DMS 273 treated with DMSO at 0.1 percent for 48 hours (cell line): ENCODE data around the gene ARHGEF33.

Source experiments
- DNase-seq: peaks from one replicate; lab custom pipeline; 2025; lab: John Stamatoyannopoulos, UW

Gene ARHGEF33

GRCh38 chr2:39018638-39019037, 129.0 kb downstream of the ARHGEF33 start:
- no peak for DNase-seq

DNA sequence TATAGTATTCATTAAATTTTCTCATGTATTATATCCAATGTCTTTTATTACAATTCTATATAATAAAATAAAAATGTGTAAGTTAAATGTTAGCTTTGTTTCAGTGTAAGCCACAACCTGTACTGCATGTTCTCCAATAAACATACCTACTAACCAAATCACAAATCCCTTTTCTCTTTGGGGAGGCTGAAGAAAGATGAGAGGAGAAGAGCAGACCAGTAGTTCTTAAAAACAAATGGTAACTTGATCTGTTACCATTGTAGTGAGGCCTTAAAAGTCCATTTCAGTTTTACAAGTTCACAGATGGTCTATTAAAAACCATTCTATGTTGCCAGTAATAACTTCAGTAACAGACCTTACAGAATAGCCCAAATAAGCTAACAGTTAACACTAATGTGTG, 130.7 kb downstream of the ARHGEF33 start:
- peak; percentile 10 for DNase-seq

DNA sequence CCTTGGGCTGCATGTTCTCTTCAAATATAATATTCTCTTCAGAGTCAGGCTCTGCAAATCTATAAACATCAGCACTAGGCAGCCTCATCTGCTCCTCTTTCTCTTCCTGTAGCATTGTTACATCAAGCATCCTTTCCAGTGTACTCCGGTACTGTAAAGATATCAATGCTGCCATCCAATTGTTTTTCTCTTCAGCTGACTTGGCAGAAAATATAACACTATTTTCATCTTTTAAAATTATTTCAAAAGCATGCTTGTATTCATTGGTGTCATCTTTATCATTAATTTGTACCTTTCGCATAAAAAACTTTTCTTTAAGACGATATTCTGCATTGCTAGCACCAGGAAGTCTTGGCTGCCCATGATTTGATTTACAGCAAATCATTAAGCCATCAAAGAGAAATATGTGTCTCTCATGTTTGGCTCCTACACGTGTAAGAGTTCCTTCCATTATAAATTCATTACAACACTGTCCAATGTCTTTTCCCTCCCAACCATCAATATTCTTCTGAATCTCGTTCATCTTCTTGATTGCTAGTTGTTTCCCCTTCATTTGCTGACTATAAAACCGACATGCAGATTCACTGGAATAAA, 133.1 kb downstream of the ARHGEF33 start:
- DNase-seq, result no peak

DNA sequence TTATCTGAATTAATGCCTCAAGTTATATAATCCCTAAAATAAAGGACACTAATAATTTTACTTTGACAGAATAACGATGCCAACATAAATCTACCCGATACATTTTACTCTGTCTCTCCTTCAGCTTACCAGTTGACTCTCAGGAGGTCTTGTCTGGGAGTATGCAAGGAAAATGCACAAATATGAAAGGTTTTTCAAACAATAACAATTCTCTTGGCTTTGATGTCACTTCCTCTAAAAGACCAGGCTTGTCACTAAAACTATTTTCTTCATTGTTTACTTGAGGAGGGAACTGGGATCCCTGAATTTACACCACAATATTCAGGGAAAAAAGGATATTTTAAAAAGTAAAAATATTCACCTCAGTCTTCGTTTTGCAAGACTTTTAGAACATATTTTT, 134.0 kb downstream of the ARHGEF33 start:
- no peak for DNase-seq

DNA sequence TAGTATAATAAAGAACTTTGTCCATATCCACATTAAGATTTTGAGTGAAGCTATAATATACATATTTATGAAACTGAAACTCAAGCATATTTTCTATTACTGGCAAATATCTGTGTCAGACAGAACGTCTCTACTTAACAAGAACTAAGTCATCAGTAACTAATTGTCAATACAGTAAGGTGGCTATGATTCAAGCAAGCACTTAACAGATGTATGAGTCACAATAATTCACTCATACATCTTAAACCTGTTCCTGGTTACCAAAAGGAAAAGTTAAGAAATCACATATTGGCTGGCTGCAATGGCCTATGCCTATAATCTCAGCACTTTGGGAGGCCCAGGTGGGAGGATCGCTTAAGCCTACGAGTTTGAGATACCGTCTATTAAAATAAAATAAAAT, 135.2 kb downstream of the ARHGEF33 start:
- DNase-seq, result no peak
